Caco-2 (cell line): ENCODE results near the gene HSD11B2. TPM values are rescaled to one million over a fixed set of nuclear protein-coding genes. Genes with fewer than 3 reads are reported as not detected.

ENCODE experiments used
- BruUV-seq: library from RNA; stranded (reverse); fragments of 400-500 nt; replicated peaks from 2 replicates; lab custom pipeline; 2021; lab: Mats Ljungman, UMichigan
- CTCF ChIA-PET: fragments of 300-600 bp; sonication (Branson Sonifier 250); formaldehyde crosslinking; loops from one replicate; lab custom pipeline; 2022; ENCODE audit warnings: antibody characterized with exemption; lab: Charles Lee
- POLR2A ChIA-PET: fragments of 300-600 bp; sonication (Branson Sonifier 250); formaldehyde crosslinking; loops from one replicate; lab custom pipeline; 2022; ENCODE audit warnings: antibody characterized with exemption; lab: Charles Lee
- DNase-seq, 2 experiments: peaks; one replicate each; pipeline versions ENCODE4 v3.0.0 to v3.0.0-alpha.2; 2020 to 2022
- H3K27me3 ChIP-seq: replicated peaks from 2 replicates; pipeline ENCODE4 v1.6.0; 2011; ENCODE audit warnings: low read length; ENCODE audit not compliant: control insufficient read depth, insufficient read depth
- H3K36me3 ChIP-seq: 2 replicates; pipeline ENCODE4 v1.5.1; 2011; ENCODE audit warnings: low read length; ENCODE audit not compliant: control insufficient read depth, insufficient read depth
- H3K4me1 ChIP-seq: fragments of 250-450 bp; sonication (Bioruptor Pico); 2 replicates; pipeline ENCODE4 v1.5.1; 2020; ENCODE audit warnings: mild to moderate bottlenecking
- H3K4me3 ChIP-seq: 2 replicates; pipeline ENCODE4 v1.5.1; 2011; ENCODE audit warnings: low read depth, mild to moderate bottlenecking, control low read depth, low read length
- H3K9me3 ChIP-seq: fragments of 250-450 bp; sonication (Bioruptor Pico); 2 replicates; pipeline ENCODE4 v1.5.1; 2020; ENCODE audit warnings: mild to moderate bottlenecking, moderate library complexity
- H3K27ac Mint-ChIP-seq: one replicate; pipeline ENCODE4 v1.8.0; 2022; ENCODE audit warnings: mixed read lengths; ENCODE audit not compliant: unreplicated experiment
- H3K27me3 Mint-ChIP-seq: one replicate; pipeline ENCODE4 v1.8.0; 2022; ENCODE audit warnings: mixed read lengths; ENCODE audit not compliant: insufficient read depth, unreplicated experiment
- H3K36me3 Mint-ChIP-seq: one replicate; pipeline ENCODE4 v1.8.0; 2022; ENCODE audit warnings: mild to moderate bottlenecking, mixed read lengths; ENCODE audit not compliant: insufficient read depth, unreplicated experiment
- H3K4me1 Mint-ChIP-seq: one replicate; pipeline ENCODE4 v1.8.0; 2022; ENCODE audit warnings: low read depth, mixed read lengths; ENCODE audit not compliant: unreplicated experiment
- H3K4me3 Mint-ChIP-seq: one replicate; pipeline ENCODE4 v1.8.0; 2022; ENCODE audit warnings: mild to moderate bottlenecking, moderate library complexity, mixed read lengths; ENCODE audit not compliant: unreplicated experiment
- H3K9me3 Mint-ChIP-seq: one replicate; pipeline ENCODE4 v1.8.0; 2022; ENCODE audit warnings: mixed read lengths; ENCODE audit not compliant: unreplicated experiment
- CTCF ChIP-seq, 2 experiments: fragments of 200-600 bp in 1 of 2; IDR thresholded peaks; 1 replicate in 1 of 2; 2 replicates in 1 of 2; pipeline versions ENCODE4 v1.5.1 to v1.8.0; 2011 to 2022; ENCODE audit warnings: antibody characterized with exemption in 1 of 2, control low read depth in 1 of 2, inconsistent platforms in 1 of 2, low read depth in 1 of 2, low read length in 1 of 2, mild to moderate bottlenecking in 1 of 2, moderate library complexity in 1 of 2; ENCODE audit not compliant: insufficient read depth in 1 of 2, severe bottlenecking in 1 of 2, unreplicated experiment in 1 of 2
- intact Hi-C: fragments of 100-400 bp; cut with micrococcal nuclease; formaldehyde crosslinking; loops from one replicate; pipeline ENCODE4 v1.10.0; 2022; ENCODE audit not compliant: unreplicated experiment
- total RNA-seq: library from RNA; stranded (reverse); gene quantifications from 2 replicates; pipeline ENCODE4 v1.2.3, GENCODE V29; 2022

HSD11B2 gene
- total RNA-seq, 1 experiment from 2014 or later = 11.3 TPM

- POLR2A ChIA-PET = no interaction called here
- no peaks in the 10 kb centered on the region for H3K27me3 ChIP-seq
- H3K36me3 ChIP-seq = no peaks in the 10 kb centered on the region
- TF ChIP-seq CTCF (IDR thresholded peaks at IDR 0.05; ENCODE audit: insufficient read depth in 1 of 2, low read depth in 1 of 2, low read length in 1 of 2, severe bottlenecking in 1 of 2, unreplicated experiment in 1 of 2) = no peak
- H3K4me3 Mint-ChIP-seq = no peak overlapping the region
- no peaks in the 10 kb centered on the region for H3K9me3 ChIP-seq
- peaks cover 4% of the 10 kb centered on the region for H3K36me3 Mint-ChIP-seq
- no peaks in the 10 kb centered on the region for H3K9me3 Mint-ChIP-seq
- peaks cover 40% of the 10 kb centered on the region for H3K4me1 ChIP-seq
- no peaks in the 10 kb centered on the region for H3K27me3 Mint-ChIP-seq
- CTCF ChIA-PET = interaction anchor here (0.7 kb wide), 1 partner anchor 18 kb away, joined by 3 read pairs; no protein-coding TSS in a partner anchor
- DNase-seq = no peak
- no peak overlapping the region for H3K4me3 ChIP-seq
- H3K27ac Mint-ChIP-seq = no peak overlapping the region
- intact Hi-C loops = no loop called here
- BruUV-seq = no TSS peak
- H3K4me1 Mint-ChIP-seq = peaks cover 40% of the 10 kb centered on the region
These were observed 21.3 kb upstream of the HSD11B2 start for GRCh38 chr16:67409631-67410030.

- Histone ChIP-seq H3K4me3 (no peak overlapping the region), H3K9me3 (no peaks in the 10 kb centered on the region), H3K36me3 (no peaks in the 10 kb centered on the region), H3K27me3 (no peaks in the 10 kb centered on the region), H3K4me1 (peaks cover 23% of the 10 kb centered on the region)
- intact Hi-C loops = no loop called here
- no peaks in the 10 kb centered on the region for H3K9me3 Mint-ChIP-seq
- BruUV-seq = no TSS peak
- H3K4me1 Mint-ChIP-seq = peaks cover 25% of the 10 kb centered on the region
- H3K4me3 Mint-ChIP-seq = no peak overlapping the region
- TF ChIP-seq CTCF (IDR thresholded peaks at IDR 0.05; ENCODE audit: insufficient read depth in 1 of 2, low read depth in 1 of 2, low read length in 1 of 2, severe bottlenecking in 1 of 2, unreplicated experiment in 1 of 2) = no peak
- peak overlapping the region; percentile 65 for H3K27ac Mint-ChIP-seq
- H3K36me3 Mint-ChIP-seq = no peaks in the 10 kb centered on the region
- no peaks in the 10 kb centered on the region for H3K27me3 Mint-ChIP-seq
- CTCF ChIA-PET = interaction anchor here (1.0 kb wide), 1 partner anchor 17 kb away, joined by 5 read pairs; no protein-coding TSS in a partner anchor
- POLR2A ChIA-PET = interaction anchor here (0.6 kb wide), 1 partner anchor 293 kb away, joined by 5 read pairs; no protein-coding TSS in a partner anchor
- peak in 1 of 2 experiments; percentile 57 for DNase-seq
These were observed 19.6 kb upstream of the HSD11B2 start for GRCh38 chr16:67411339-67411738.

DNA sequence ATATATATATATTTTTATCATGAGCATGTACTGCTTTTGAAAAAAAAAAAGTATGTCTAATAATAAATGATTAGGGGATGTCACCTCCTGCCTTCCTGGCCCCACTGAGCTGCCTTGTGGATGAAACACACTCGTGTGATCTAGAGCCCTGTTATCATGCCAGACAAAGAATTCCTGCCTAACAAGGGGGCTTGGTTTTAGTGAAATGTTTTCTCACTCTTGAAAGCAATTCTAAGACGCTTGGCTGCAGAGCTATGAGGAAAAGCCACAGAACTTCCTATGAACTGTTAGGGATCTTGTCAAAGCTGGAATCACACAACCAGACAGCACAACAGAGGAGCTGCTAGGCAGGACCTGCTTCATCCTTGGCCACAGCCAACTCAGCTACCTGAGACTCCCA lies 18.6 kb upstream of the HSD11B2 start:
- no TSS peak for BruUV-seq
- intact Hi-C loops = no loop called here
- ChIA-PET CTCF (interaction anchor here (0.5 to 1.8 kb wide), 3 partner anchors 16 to 80 kb away, joined by 3 to 5 read pairs (median 5); partner anchors contain the start of gene HSD11B2), POLR2A (interaction anchor here (0.5 kb wide), 1 partner anchor 20 kb away, joined by 3 read pairs; no protein-coding TSS in a partner anchor)
- Mint-ChIP-seq H3K4me1 (peaks cover 33% of the 10 kb centered on the region), H3K27ac (no peak overlapping the region), H3K27me3 (no peaks in the 10 kb centered on the region), H3K9me3 (no peaks in the 10 kb centered on the region), H3K36me3 (no peaks in the 10 kb centered on the region), H3K4me3 (no peak overlapping the region)
- H3K36me3 ChIP-seq = no peaks in the 10 kb centered on the region
- no peak for TF ChIP-seq CTCF (IDR thresholded peaks at IDR 0.05; ENCODE audit: insufficient read depth in 1 of 2, low read depth in 1 of 2, low read length in 1 of 2, severe bottlenecking in 1 of 2, unreplicated experiment in 1 of 2)
- no peak overlapping the region for H3K4me3 ChIP-seq
- no peak for DNase-seq
- no peaks in the 10 kb centered on the region for H3K9me3 ChIP-seq
- no peaks in the 10 kb centered on the region for H3K27me3 ChIP-seq
- H3K4me1 ChIP-seq = peaks cover 24% of the 10 kb centered on the region
